Ishikawa (cell line): Measurements from ENCODE around the gene ADARB1.

Source experiments
- EP300 ChIP-seq: IDR thresholded peaks from 2 replicates; pipeline ENCODE4 v1.6.1; 2012; ENCODE audit warnings: borderline replicate concordance
- TAF1 ChIP-seq: IDR thresholded peaks from 2 replicates; pipeline ENCODE4 v1.6.1; 2012; ENCODE audit warnings: low read depth, mild to moderate bottlenecking
- YY1 ChIP-seq: IDR thresholded peaks from 2 replicates; pipeline ENCODE4 v1.6.1; 2012; ENCODE audit warnings: low read depth
- ZBTB7A ChIP-seq: IDR thresholded peaks from 2 replicates; pipeline ENCODE4 v1.6.1; 2012; ENCODE audit warnings: low read depth
- TF ChIP-seq, protein P1 (sequence below): IDR thresholded peaks from 2 replicates; pipeline ENCODE4 v1.6.1; 2012
- TF ChIP-seq, protein P2 (sequence below): IDR thresholded peaks from 2 replicates; pipeline ENCODE4 v1.6.1; 2012; ENCODE audit warnings: low read depth, mild to moderate bottlenecking

- TF ChIP-seq, protein P1, sequence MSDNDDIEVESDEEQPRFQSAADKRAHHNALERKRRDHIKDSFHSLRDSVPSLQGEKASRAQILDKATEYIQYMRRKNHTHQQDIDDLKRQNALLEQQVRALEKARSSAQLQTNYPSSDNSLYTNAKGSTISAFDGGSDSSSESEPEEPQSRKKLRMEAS = no peak
- TF ChIP-seq YY1 (no peak), TAF1 (no peak), ZBTB7A (no peak), EP300 (no peak)
- TF ChIP-seq, protein P2, sequence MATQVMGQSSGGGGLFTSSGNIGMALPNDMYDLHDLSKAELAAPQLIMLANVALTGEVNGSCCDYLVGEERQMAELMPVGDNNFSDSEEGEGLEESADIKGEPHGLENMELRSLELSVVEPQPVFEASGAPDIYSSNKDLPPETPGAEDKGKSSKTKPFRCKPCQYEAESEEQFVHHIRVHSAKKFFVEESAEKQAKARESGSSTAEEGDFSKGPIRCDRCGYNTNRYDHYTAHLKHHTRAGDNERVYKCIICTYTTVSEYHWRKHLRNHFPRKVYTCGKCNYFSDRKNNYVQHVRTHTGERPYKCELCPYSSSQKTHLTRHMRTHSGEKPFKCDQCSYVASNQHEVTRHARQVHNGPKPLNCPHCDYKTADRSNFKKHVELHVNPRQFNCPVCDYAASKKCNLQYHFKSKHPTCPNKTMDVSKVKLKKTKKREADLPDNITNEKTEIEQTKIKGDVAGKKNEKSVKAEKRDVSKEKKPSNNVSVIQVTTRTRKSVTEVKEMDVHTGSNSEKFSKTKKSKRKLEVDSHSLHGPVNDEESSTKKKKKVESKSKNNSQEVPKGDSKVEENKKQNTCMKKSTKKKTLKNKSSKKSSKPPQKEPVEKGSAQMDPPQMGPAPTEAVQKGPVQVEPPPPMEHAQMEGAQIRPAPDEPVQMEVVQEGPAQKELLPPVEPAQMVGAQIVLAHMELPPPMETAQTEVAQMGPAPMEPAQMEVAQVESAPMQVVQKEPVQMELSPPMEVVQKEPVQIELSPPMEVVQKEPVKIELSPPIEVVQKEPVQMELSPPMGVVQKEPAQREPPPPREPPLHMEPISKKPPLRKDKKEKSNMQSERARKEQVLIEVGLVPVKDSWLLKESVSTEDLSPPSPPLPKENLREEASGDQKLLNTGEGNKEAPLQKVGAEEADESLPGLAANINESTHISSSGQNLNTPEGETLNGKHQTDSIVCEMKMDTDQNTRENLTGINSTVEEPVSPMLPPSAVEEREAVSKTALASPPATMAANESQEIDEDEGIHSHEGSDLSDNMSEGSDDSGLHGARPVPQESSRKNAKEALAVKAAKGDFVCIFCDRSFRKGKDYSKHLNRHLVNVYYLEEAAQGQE = no peak
Measured at GRCh38 chr21:45260191-45260825, 185.9 kb downstream of the ADARB1 start.
